HG03558 (cell line): ENCODE measurements around the gene EOGT.

ENCODE experiments used
- ATAC-seq: cut with Tn5 transposase; IDR thresholded peaks from one replicate; pipeline ENCODE4 v1.9.1; 2021; ENCODE audit warnings: moderate number of reproducible peaks; ENCODE audit not compliant: unreplicated experiment; ENCODE audit errors: extremely low read depth

The EOGT gene

GRCh38 chr3:69013253-69014021 is at the start of gene EOGT:
Gene EOGT, minus strand, starts transcription at chr3:69013684. Its CDS starts 3,838 bp downstream, at chr3:69009846.
- ATAC-seq, result peak; percentile 56

- no peak for ATAC-seq
Measured at GRCh38 chr3:69059688-69060087, 46.2 kb upstream of the EOGT start.

- ATAC-seq, result no peak
Measured at GRCh38 chr3:69058947-69059224, 45.4 kb upstream of the EOGT start.

- peak; percentile 90 for ATAC-seq
Measured at GRCh38 chr3:69058180-69058946, 44.9 kb upstream of the EOGT start.

GRCh38 chr3:69052472-69052898 is 39.0 kb upstream of the EOGT start:
- ATAC-seq, result no peak

GRCh38 chr3:69051756-69052471 is 38.4 kb upstream of the EOGT start, which contains the start of gene TMF1:
Gene TMF1, minus strand, starts transcription at chr3:69052333. Its CDS starts 247 bp downstream, at chr3:69052086.
- ATAC-seq, result peak; percentile 92

GRCh38 chr3:69048990-69049389 is 35.5 kb upstream of the EOGT start:
- no peak for ATAC-seq

- no peak for ATAC-seq
Measured at GRCh38 chr3:69044608-69045007, 31.1 kb upstream of the EOGT start.

- ATAC-seq, result no peak
Measured at GRCh38 chr3:69033470-69033869, 20.0 kb upstream of the EOGT start.

- no peak for ATAC-seq
Measured at GRCh38 chr3:69032737-69033136, 19.3 kb upstream of the EOGT start.

GRCh38 chr3:69032142-69032541 is 18.7 kb upstream of the EOGT start:
- no peak for ATAC-seq

GRCh38 chr3:69031635-69032034 is 18.2 kb upstream of the EOGT start:
- no peak for ATAC-seq

GRCh38 chr3:69020857-69021256 is 7.4 kb upstream of the EOGT start:
- no peak for ATAC-seq

GRCh38 chr3:69020424-69020823 is 6.9 kb upstream of the EOGT start:
- ATAC-seq, result no peak

GRCh38 chr3:69016901-69017300 is 3.4 kb upstream of the EOGT start:
- ATAC-seq, result no peak

- no peak for ATAC-seq
Measured at GRCh38 chr3:69016102-69016501, 2.6 kb upstream of the EOGT start.

- ATAC-seq, result no peak
Measured at GRCh38 chr3:69014022-69014580, 617 bp upstream of the EOGT start.

GRCh38 chr3:69012800-69013252 is 658 bp downstream of the EOGT start:
- ATAC-seq, result peak; percentile 23

GRCh38 chr3:69012100-69012799 is 1.2 kb downstream of the EOGT start:
- ATAC-seq, result no peak

GRCh38 chr3:69011096-69011730 is 2.3 kb downstream of the EOGT start:
- ATAC-seq, result no peak
